Forelimb muscle (tissue), 1 donor: ENCODE results near the gene LGALS8. TPM values are rescaled to one million over a fixed set of nuclear protein-coding genes. Genes with fewer than 3 reads are reported as not detected.

Source experiments
- DNase-seq: peaks from one replicate; pipeline ENCODE4 v3.0.0-alpha.2; 2013; ENCODE audit warnings: low read depth
- polyA plus RNA-seq: library from polyadenylated mRNA; unstranded; fragments of 120-200 nt; gene quantifications from one replicate; pipeline ENCODE4 v1.2.1, GENCODE V29; 2013; ENCODE audit not compliant: insufficient read length

Gene LGALS8
- polyA plus RNA-seq, 1 donor: 26.8 TPM

- no peak for DNase-seq
These were observed 65.7 kb downstream of the LGALS8 start for GRCh38 chr1:236589531-236589930.

DNA sequence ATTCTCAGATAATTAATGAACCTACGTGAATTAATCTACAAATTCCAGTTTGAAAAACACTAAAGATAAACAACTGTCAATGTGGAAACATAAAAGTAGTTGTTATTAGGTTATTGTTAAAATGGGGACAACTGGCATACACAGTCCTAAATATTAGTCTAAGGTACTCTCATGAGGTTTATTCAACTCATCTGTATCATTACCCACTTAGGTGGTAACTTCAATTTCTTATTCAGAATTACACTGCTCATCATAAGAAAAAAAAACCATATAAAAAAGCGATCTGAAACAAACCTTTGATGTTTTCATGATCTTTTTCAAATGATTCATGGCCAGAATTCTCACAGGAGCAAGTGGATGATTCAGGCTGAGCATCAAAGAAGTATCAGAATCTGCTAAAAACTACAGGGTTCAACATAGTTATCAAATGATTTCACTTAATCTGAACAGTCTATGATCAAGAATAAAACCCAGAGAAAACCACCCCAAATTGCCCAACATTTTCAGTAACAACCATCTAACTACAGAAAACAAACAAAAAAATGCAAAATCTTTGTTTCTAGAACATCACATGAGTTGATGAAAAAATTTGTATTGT, 66.9 kb downstream of the LGALS8 start:
- DNase-seq: no peak

DNA sequence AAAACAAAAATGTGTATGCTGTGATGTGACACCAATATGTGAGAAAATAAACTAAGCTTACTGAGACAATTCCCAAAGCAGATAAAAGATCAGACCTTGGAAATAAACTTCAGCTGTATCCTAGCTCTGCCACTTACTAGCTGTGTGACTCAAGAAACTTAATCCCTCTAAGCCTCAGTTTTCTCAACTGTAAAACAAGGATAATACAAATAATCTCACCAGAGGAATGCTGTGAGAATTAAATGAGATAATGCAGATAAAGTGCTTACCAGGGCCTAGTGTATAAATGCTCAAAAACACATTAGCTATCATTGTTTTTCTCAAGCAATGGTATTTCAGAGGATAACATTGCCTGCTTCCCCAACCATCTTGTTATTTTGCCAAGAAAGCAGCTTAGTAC, 78.4 kb downstream of the LGALS8 start:
- no peak for DNase-seq

Other genes starting within 250 kb of the LGALS8 start
- gene ERO1B, start 242.0 kb upstream of the LGALS8 start, polyA plus RNA-seq: 3.0 TPM
- 0.32 TPM for gene EDARADD, start 129.7 kb upstream of the LGALS8 start, polyA plus RNA-seq
- 15.6 TPM for gene HEATR1, start 80.5 kb downstream of the LGALS8 start, polyA plus RNA-seq
- gene ACTN2, start 162.5 kb downstream of the LGALS8 start, polyA plus RNA-seq: 2,397 TPM